ENCODE results near the gene SSH2. TPM values are rescaled to one million over a fixed set of nuclear protein-coding genes. Genes with fewer than 3 reads are reported as not detected.

The SSH2 gene
- total RNA-seq, 1 experiment from 2014 or later = 8.5 TPM

GRCh38 chr17:29723278-29724047 lies 206.6 kb downstream of the SSH2 start:
- Histone ChIP-seq H3K9ac (ENCODE audit: low read length) (no peak overlapping the region), H3K4me2 (ENCODE audit: low read length) (no peak overlapping the region), H3K27me3 (ENCODE audit: low read length) (no peaks in the 10 kb centered on the region), H2AFZ (ENCODE audit: low read length) (no peak overlapping the region), H3K9me2 (replicated peaks; ENCODE audit: low read length) (no peaks in the 10 kb centered on the region), H3K36me3 (ENCODE audit: low read depth, low read length) (no peaks in the 10 kb centered on the region; the same call in 1 of the 2 replicates), H3K4me3 (ENCODE audit: low read length) (no peak overlapping the region), H3K4me1 (ENCODE audit: insufficient read depth, low read length) (peaks cover 16% of the 10 kb centered on the region; the same call in 1 of the 2 replicates), H3K9me3 (ENCODE audit: low read length) (no peaks in the 10 kb centered on the region), H4K20me1 (ENCODE audit: low read length) (no peaks in the 10 kb centered on the region), H3K27ac (ENCODE audit: low read length) (no peak overlapping the region), H3F3A (ENCODE audit: low read length, unreplicated experiment) (no peaks in the 10 kb centered on the region), H3K79me2 (ENCODE audit: low read length) (no peaks in the 10 kb centered on the region)
- TF ChIP-seq EZH2 (IDR thresholded peaks at IDR 0.05; ENCODE audit: low read length, unreplicated experiment) (no peak), EZH2phosphoT487 (IDR thresholded peaks at IDR 0.05; ENCODE audit: borderline replicate concordance, low read length) (no peak)
- TF ChIP-seq, protein P1, sequence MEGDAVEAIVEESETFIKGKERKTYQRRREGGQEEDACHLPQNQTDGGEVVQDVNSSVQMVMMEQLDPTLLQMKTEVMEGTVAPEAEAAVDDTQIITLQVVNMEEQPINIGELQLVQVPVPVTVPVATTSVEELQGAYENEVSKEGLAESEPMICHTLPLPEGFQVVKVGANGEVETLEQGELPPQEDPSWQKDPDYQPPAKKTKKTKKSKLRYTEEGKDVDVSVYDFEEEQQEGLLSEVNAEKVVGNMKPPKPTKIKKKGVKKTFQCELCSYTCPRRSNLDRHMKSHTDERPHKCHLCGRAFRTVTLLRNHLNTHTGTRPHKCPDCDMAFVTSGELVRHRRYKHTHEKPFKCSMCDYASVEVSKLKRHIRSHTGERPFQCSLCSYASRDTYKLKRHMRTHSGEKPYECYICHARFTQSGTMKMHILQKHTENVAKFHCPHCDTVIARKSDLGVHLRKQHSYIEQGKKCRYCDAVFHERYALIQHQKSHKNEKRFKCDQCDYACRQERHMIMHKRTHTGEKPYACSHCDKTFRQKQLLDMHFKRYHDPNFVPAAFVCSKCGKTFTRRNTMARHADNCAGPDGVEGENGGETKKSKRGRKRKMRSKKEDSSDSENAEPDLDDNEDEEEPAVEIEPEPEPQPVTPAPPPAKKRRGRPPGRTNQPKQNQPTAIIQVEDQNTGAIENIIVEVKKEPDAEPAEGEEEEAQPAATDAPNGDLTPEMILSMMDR (conservative IDR thresholded peaks at IDR 0.05; ENCODE audit: low read depth, low read length) = no peak
- ChIA-PET POLR2A (ENCODE audit: unreplicated experiment) (no interaction called here), CTCF (no interaction called here)
- DNase-seq = no peak
- no peak for ATAC-seq
- BruUV-seq (replicated peaks) = no TSS peak
- intact Hi-C loops (cut with micrococcal nuclease) = no loop called here

- Histone ChIP-seq H2AFZ (ENCODE audit: low read length) (no peak overlapping the region), H3K9ac (ENCODE audit: low read length) (no peak overlapping the region), H3K4me2 (ENCODE audit: low read length) (no peak overlapping the region), H3K79me2 (ENCODE audit: low read length) (no peaks in the 10 kb centered on the region), H4K20me1 (ENCODE audit: low read length) (no peaks in the 10 kb centered on the region), H3K9me3 (ENCODE audit: low read length) (no peaks in the 10 kb centered on the region), H3K27ac (ENCODE audit: low read length) (no peak overlapping the region), H3K27me3 (ENCODE audit: low read length) (no peaks in the 10 kb centered on the region), H3K4me1 (ENCODE audit: insufficient read depth, low read length) (peaks cover 15% of the 10 kb centered on the region; the same call in 1 of the 2 replicates), H3K36me3 (ENCODE audit: low read depth, low read length) (no peaks in the 10 kb centered on the region), H3K9me2 (replicated peaks; ENCODE audit: low read length) (no peaks in the 10 kb centered on the region), H3F3A (ENCODE audit: low read length, unreplicated experiment) (no peaks in the 10 kb centered on the region), H3K4me3 (ENCODE audit: low read length) (no peak overlapping the region)
- no peak for DNase-seq
- ATAC-seq = no peak
- TF ChIP-seq, protein P1 (conservative IDR thresholded peaks at IDR 0.05; ENCODE audit: low read depth, low read length) = no peak
- TF ChIP-seq EZH2 (IDR thresholded peaks at IDR 0.05; ENCODE audit: low read length, unreplicated experiment) = no peak
- TF ChIP-seq EZH2phosphoT487 (IDR thresholded peaks at IDR 0.05; ENCODE audit: borderline replicate concordance, low read length) = no peak
- ChIA-PET POLR2A (ENCODE audit: unreplicated experiment) (no interaction called here), CTCF (no interaction called here)
- intact Hi-C loops (cut with micrococcal nuclease) = no loop called here
- BruUV-seq (replicated peaks) = no TSS peak
These were observed 207.4 kb downstream of the SSH2 start for GRCh38 chr17:29722411-29723198.

Measured in PC-3 (cell line).